Measurements from ENCODE around the gene PARD3.

- TF ChIP-seq CTCF (IDR thresholded peaks at IDR 0.05) (peak; percentile 40 to 90 (median 81)), POLR2A (IDR thresholded peaks at IDR 0.05) (peak in 1 of 2 donors; percentile 12)
These were observed 176.6 kb downstream of the PARD3 start for GRCh38 chr10:34638406-34639054.

Measured in Peyer's patch (tissue), 4 donors.